Measurements from ENCODE around the gene ADAM10. TPM values are rescaled to one million over a fixed set of nuclear protein-coding genes. Genes with fewer than 3 reads are reported as not detected.

ADAM10 gene
- total RNA-seq, 2 experiments from 2014 or later, result 61.9 to 103 TPM

- peaks cover 98% of the 10 kb centered on the region for H3K79me2 ChIP-seq (ENCODE audit: insufficient read depth, low read depth, low read length)
- no TSS peak for BruUV-seq (replicated peaks)
- TF ChIP-seq EZH2phosphoT487 (IDR thresholded peaks at IDR 0.05; ENCODE audit: borderline replicate concordance, low read depth, low read length) (no peak), CTCF (conservative IDR thresholded peaks at IDR 0.05; ENCODE audit: low read length) (no peak)
- intact Hi-C loops (cut with micrococcal nuclease; ENCODE audit: unreplicated experiment), result no loop called here
- no peak overlapping the region for H2AFZ ChIP-seq (ENCODE audit: low read length)
- H3K4me3 ChIP-seq (ENCODE audit: low read depth, low read length, poor library complexity, severe bottlenecking), result no peak overlapping the region
- CTCF ChIA-PET (ENCODE audit: unreplicated experiment), result no interaction called here
- no peak overlapping the region for H3K27ac ChIP-seq (ENCODE audit: low read depth, low read length, poor library complexity, severe bottlenecking)
- H3K4me2 ChIP-seq (ENCODE audit: low read length), result no peak overlapping the region
- no peaks in the 10 kb centered on the region for H3K9me3 ChIP-seq (ENCODE audit: low read length)
- no peaks in the 10 kb centered on the region for H3K9me2 ChIP-seq (ENCODE audit: insufficient read depth, low read length)
- POLR2A ChIA-PET, result interaction anchor here (1.2 kb wide), 1 partner anchor 35 kb away, joined by 4 read pairs; the partner anchor contains the start of gene MINDY2
- peaks cover 8% of the 10 kb centered on the region for H3K4me1 ChIP-seq (ENCODE audit: insufficient read depth, low read length, poor library complexity, severe bottlenecking)
- H4K20me1 ChIP-seq (ENCODE audit: insufficient read depth, low read length), result peaks cover 31% of the 10 kb centered on the region
- no peak for DNase-seq (ENCODE audit: low spot score)
- H3K36me3 ChIP-seq (ENCODE audit: insufficient read depth, low read length), result no peaks in the 10 kb centered on the region
These were observed 13.4 kb downstream of the ADAM10 start for GRCh38 chr15:58736018-58736643.

- no peak overlapping the region for H3K27ac ChIP-seq (ENCODE audit: low read depth, low read length, poor library complexity, severe bottlenecking)
- peaks cover 31% of the 10 kb centered on the region for H4K20me1 ChIP-seq (ENCODE audit: insufficient read depth, low read length)
- intact Hi-C loops (cut with micrococcal nuclease; ENCODE audit: unreplicated experiment), result no loop called here
- TF ChIP-seq EZH2phosphoT487 (IDR thresholded peaks at IDR 0.05; ENCODE audit: borderline replicate concordance, low read depth, low read length) (no peak), CTCF (conservative IDR thresholded peaks at IDR 0.05; ENCODE audit: low read length) (no peak)
- H3K4me3 ChIP-seq (ENCODE audit: low read depth, low read length, poor library complexity, severe bottlenecking), result no peak overlapping the region
- POLR2A ChIA-PET, result interaction anchor here (0.6 to 1.2 kb wide), 4 partner anchors 13 to 36 kb away, joined by 3 to 4 read pairs (median 4); partner anchors contain the start of gene MINDY2
- no peaks in the 10 kb centered on the region for H3K36me3 ChIP-seq (ENCODE audit: insufficient read depth, low read length)
- no TSS peak for BruUV-seq (replicated peaks)
- DNase-seq (ENCODE audit: low spot score), result no peak
- H3K9me3 ChIP-seq (ENCODE audit: low read length), result no peaks in the 10 kb centered on the region
- H3K79me2 ChIP-seq (ENCODE audit: insufficient read depth, low read depth, low read length), result peaks cover 98% of the 10 kb centered on the region
- no peak overlapping the region for H2AFZ ChIP-seq (ENCODE audit: low read length)
- H3K4me2 ChIP-seq (ENCODE audit: low read length), result no peak overlapping the region
- CTCF ChIA-PET (ENCODE audit: unreplicated experiment), result no interaction called here
- H3K4me1 ChIP-seq (ENCODE audit: insufficient read depth, low read length, poor library complexity, severe bottlenecking), result peaks cover 16% of the 10 kb centered on the region
- no peaks in the 10 kb centered on the region for H3K9me2 ChIP-seq (ENCODE audit: insufficient read depth, low read length)
These were observed 14.6 kb downstream of the ADAM10 start for GRCh38 chr15:58734859-58735258.

GRCh38 chr15:58732625-58733363 lies 16.7 kb downstream of the ADAM10 start:
- H2AFZ ChIP-seq (ENCODE audit: low read length), result no peak overlapping the region
- H4K20me1 ChIP-seq (ENCODE audit: insufficient read depth, low read length), result peaks cover 21% of the 10 kb centered on the region
- H3K27ac ChIP-seq (ENCODE audit: low read depth, low read length, poor library complexity, severe bottlenecking), result no peak overlapping the region
- peaks cover 13% of the 10 kb centered on the region for H3K4me1 ChIP-seq (ENCODE audit: insufficient read depth, low read length, poor library complexity, severe bottlenecking)
- no peak overlapping the region for H3K4me2 ChIP-seq (ENCODE audit: low read length)
- no TSS peak for BruUV-seq (replicated peaks)
- no peak overlapping the region for H3K4me3 ChIP-seq (ENCODE audit: low read depth, low read length, poor library complexity, severe bottlenecking)
- no peak for DNase-seq (ENCODE audit: low spot score)
- H3K36me3 ChIP-seq (ENCODE audit: insufficient read depth, low read length), result 0 out of 2 replicates have a peak, but pooled peaks cover 3% of the 10 kb centered on the region
- POLR2A ChIA-PET, result interaction anchor here (0.6 kb wide), 1 partner anchor 20 kb away, joined by 3 read pairs; no protein-coding TSS in a partner anchor
- CTCF ChIA-PET (ENCODE audit: unreplicated experiment), result no interaction called here
- no peaks in the 10 kb centered on the region for H3K9me2 ChIP-seq (ENCODE audit: insufficient read depth, low read length)
- intact Hi-C loops (cut with micrococcal nuclease; ENCODE audit: unreplicated experiment), result no loop called here
- no peaks in the 10 kb centered on the region for H3K9me3 ChIP-seq (ENCODE audit: low read length)
- TF ChIP-seq CTCF (conservative IDR thresholded peaks at IDR 0.05; ENCODE audit: low read length) (no peak), EZH2phosphoT487 (IDR thresholded peaks at IDR 0.05; ENCODE audit: borderline replicate concordance, low read depth, low read length) (no peak)
- H3K79me2 ChIP-seq (ENCODE audit: insufficient read depth, low read depth, low read length), result peaks cover 99% of the 10 kb centered on the region
